Neural cell (in vitro differentiated cells): ENCODE measurements around the gene PPM1D. TPM values are rescaled to one million over a fixed set of nuclear protein-coding genes. Genes with fewer than 3 reads are reported as not detected.

ENCODE experiments used
- H2AFZ ChIP-seq: fragments of 200-600, 300-800 bp; sonication (generic), shearing (Covaris generic); 2 replicates; pipeline ENCODE4 v1.6.0; 2014; ENCODE audit warnings: low read depth, mild to moderate bottlenecking, antibody characterized with exemption, low read length, moderate library complexity
- H3F3A ChIP-seq: fragments of 200-600 bp; shearing (Covaris generic); 2 replicates; pipeline ENCODE4 v1.6.1; 2016; ENCODE audit warnings: mild to moderate bottlenecking, moderate library complexity, mixed read lengths, antibody characterized with exemption, low read length; ENCODE audit not compliant: insufficient read depth, poor library complexity, severe bottlenecking
- H3K27ac ChIP-seq: fragments of 200-600, 300-800 bp; sonication (generic), shearing (Covaris generic); 2 replicates; pipeline ENCODE4 v1.5.1; 2014; ENCODE audit warnings: mild to moderate bottlenecking, low read length, moderate library complexity
- H3K27me3 ChIP-seq: fragments of 300-800, 200-600 bp; sonication (generic), shearing (Covaris generic); 2 replicates; pipeline ENCODE4 v1.6.0; 2014; ENCODE audit warnings: mild to moderate bottlenecking, low read depth, low read length, moderate library complexity; ENCODE audit not compliant: insufficient read depth
- H3K36me3 ChIP-seq: fragments of 300-800, 200-600 bp; sonication (generic), shearing (Covaris generic); 2 replicates; pipeline ENCODE4 v1.5.1; 2014; ENCODE audit warnings: mild to moderate bottlenecking, antibody characterized with exemption, low read length, moderate library complexity; ENCODE audit not compliant: insufficient read depth
- H3K4me2 ChIP-seq: fragments of 300-800, 200-600 bp; sonication (generic), shearing (Covaris generic); 2 replicates; pipeline ENCODE4 v1.6.0; 2014; ENCODE audit warnings: mild to moderate bottlenecking, low read length
- H3K4me3 ChIP-seq: fragments of 300-800, 200-600 bp; sonication (generic), shearing (Covaris generic); 2 replicates; pipeline ENCODE4 v1.5.1; 2014; ENCODE audit warnings: mild to moderate bottlenecking, low read length, moderate library complexity
- H3K79me2 ChIP-seq: fragments of 200-600 bp; shearing (Covaris generic); replicated peaks from 2 replicates; pipeline ENCODE4 v1.6.0; 2014; ENCODE audit warnings: mild to moderate bottlenecking, low read length, moderate library complexity; ENCODE audit not compliant: insufficient read depth
- H3K9ac ChIP-seq: fragments of 300-800, 200-600 bp; sonication (generic), shearing (Covaris generic); 2 replicates; pipeline ENCODE4 v1.6.1; 2016; ENCODE audit warnings: mild to moderate bottlenecking, low read length, mixed read lengths
- H3K9me2 ChIP-seq: fragments of 200-600 bp; shearing (Covaris generic); 2 replicates; pipeline ENCODE4 v1.6.1; 2016; ENCODE audit warnings: mild to moderate bottlenecking, low read length, mixed read lengths; ENCODE audit not compliant: insufficient read depth
- H3K9me3 ChIP-seq: fragments of 200-600, 300-800 bp; sonication (generic), shearing (Covaris generic); 2 replicates; pipeline ENCODE4 v1.6.1; 2016; ENCODE audit warnings: mild to moderate bottlenecking, mixed run types, low read length, moderate library complexity, mixed read lengths
- H4K20me1 ChIP-seq: fragments of 200-600 bp; shearing (Covaris generic); 2 replicates; pipeline ENCODE4 v1.6.1; 2016; ENCODE audit warnings: mild to moderate bottlenecking, mixed run types; ENCODE audit not compliant: insufficient read depth
- CTCF ChIP-seq: fragments of 450-650 bp; IDR thresholded peaks from 2 replicates; pipeline ENCODE4 v1.5.1; 2014; ENCODE audit warnings: antibody characterized with exemption, mild to moderate bottlenecking, moderate library complexity; ENCODE audit not compliant: poor library complexity, severe bottlenecking
- EP300 ChIP-seq: fragments of 450-650 bp; conservative IDR thresholded peaks from 2 replicates; pipeline ENCODE4 v1.6.1; 2014; ENCODE audit warnings: antibody characterized with exemption, mild to moderate bottlenecking, moderate library complexity; ENCODE audit not compliant: poor library complexity, severe bottlenecking
- EZH2 ChIP-seq: fragments of 200-600, 300-800 bp; shearing (Covaris generic), sonication (generic); IDR thresholded peaks from 2 replicates; pipeline ENCODE4 v1.6.1; 2014; ENCODE audit warnings: antibody characterized with exemption, low read length, borderline replicate concordance, mild to moderate bottlenecking; ENCODE audit not compliant: insufficient read depth, poor library complexity, severe bottlenecking
- MXI1 ChIP-seq: fragments of 450-650 bp; conservative IDR thresholded peaks from 2 replicates; pipeline ENCODE4 v1.6.1; 2014; ENCODE audit warnings: antibody characterized with exemption, mild to moderate bottlenecking; ENCODE audit not compliant: poor library complexity, severe bottlenecking
- POLR2AphosphoS5 ChIP-seq: IDR thresholded peaks from 2 replicates; pipeline ENCODE4 v1.6.1; 2012
- RAD21 ChIP-seq: fragments of 450-650 bp; conservative IDR thresholded peaks from 2 replicates; pipeline ENCODE4 v1.6.1; 2014; ENCODE audit warnings: antibody characterized with exemption, mild to moderate bottlenecking, moderate library complexity
- REST ChIP-seq: IDR thresholded peaks from 2 replicates; pipeline ENCODE4 v1.6.1; 2012; ENCODE audit warnings: borderline replicate concordance
- SMC3 ChIP-seq: fragments of 450-650 bp; conservative IDR thresholded peaks from 2 replicates; pipeline ENCODE4 v1.6.1; 2014; ENCODE audit warnings: antibody characterized with exemption, mild to moderate bottlenecking, moderate library complexity; ENCODE audit not compliant: poor library complexity
- TAF1 ChIP-seq: IDR thresholded peaks from 2 replicates; pipeline ENCODE4 v1.6.1; 2012; ENCODE audit warnings: low read depth
- polyA plus RNA-seq: library from polyadenylated mRNA; depleted of rRNA; stranded (reverse); fragments of >200 nt; gene quantifications from 2 replicates; pipeline ENCODE4 v1.2.3, GENCODE V29; 2014

PPM1D gene
- polyA plus RNA-seq, 1 donor from 2014 or later: 14.7 TPM

DNA sequence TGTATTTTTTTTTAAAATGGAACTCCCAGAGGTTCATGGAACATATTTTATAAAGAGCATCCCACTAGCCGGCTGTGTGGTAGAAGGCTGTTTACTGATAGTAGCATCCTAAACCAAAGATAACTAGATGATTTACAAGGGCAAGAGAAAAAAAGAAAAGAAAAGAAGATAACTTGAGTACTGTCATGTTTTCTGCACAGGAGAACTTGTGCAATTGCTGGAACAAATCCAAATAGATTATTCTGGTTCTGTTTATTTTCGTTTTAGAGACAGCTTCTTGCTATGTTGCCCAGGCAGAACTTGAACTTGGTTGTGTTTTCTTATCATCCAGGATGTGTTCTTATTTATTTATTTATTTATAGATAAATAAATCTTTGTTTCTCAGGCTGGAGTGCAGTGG is 20.9 kb upstream of the PPM1D start:
- Histone ChIP-seq H3K9ac (no peak overlapping the region), H3K27ac (no peak overlapping the region), H3K9me3 (no peaks in the 10 kb centered on the region), H3K4me3 (no peak overlapping the region), H3F3A (no peaks in the 10 kb centered on the region), H3K36me3 (no peaks in the 10 kb centered on the region), H3K27me3 (no peaks in the 10 kb centered on the region), H3K4me2 (no peak overlapping the region), H3K79me2 (no peaks in the 10 kb centered on the region), H3K9me2 (no peaks in the 10 kb centered on the region), H2AFZ (no peak overlapping the region), H4K20me1 (no peaks in the 10 kb centered on the region)
- TF ChIP-seq REST: no peak
- TF ChIP-seq CTCF: no peak
- TF ChIP-seq RAD21: no peak
- no peak for TF ChIP-seq EP300
- TF ChIP-seq SMC3: no peak
- TF ChIP-seq TAF1: no peak
- no peak for TF ChIP-seq POLR2AphosphoS5
- no peak for TF ChIP-seq EZH2
- no peak for TF ChIP-seq MXI1

GRCh38 chr17:60579551-60579950 is 20.4 kb upstream of the PPM1D start:
- Histone ChIP-seq H3K4me3 (no peak overlapping the region), H3K79me2 (no peaks in the 10 kb centered on the region), H3F3A (no peaks in the 10 kb centered on the region), H3K9me2 (no peaks in the 10 kb centered on the region), H3K9ac (no peak overlapping the region), H3K9me3 (no peaks in the 10 kb centered on the region), H3K36me3 (no peaks in the 10 kb centered on the region), H4K20me1 (no peaks in the 10 kb centered on the region), H3K4me2 (no peak overlapping the region), H3K27me3 (no peaks in the 10 kb centered on the region), H3K27ac (no peak overlapping the region), H2AFZ (no peak overlapping the region)
- TF ChIP-seq TAF1 (no peak), RAD21 (no peak), SMC3 (no peak), REST (no peak), EZH2 (no peak), CTCF (no peak), MXI1 (no peak), EP300 (no peak), POLR2AphosphoS5 (no peak)
